NB4 (cell line): Measurements from ENCODE around the gene TLR5.

Source experiments
- CTCF ChIP-seq: IDR thresholded peaks from one replicate; pipeline ENCODE4 v1.5.1; 2012; ENCODE audit warnings: low read depth, low read length
- MAX ChIP-seq: IDR thresholded peaks from 2 replicates; pipeline ENCODE4 v1.6.1; 2011; ENCODE audit warnings: low read depth, low read length
- MYC ChIP-seq: IDR thresholded peaks from 2 replicates; pipeline ENCODE4 v1.6.1; 2011; ENCODE audit warnings: low read depth, low read length
- POLR2A ChIP-seq: IDR thresholded peaks from 2 replicates; pipeline ENCODE4 v1.6.1; 2011; ENCODE audit warnings: mild to moderate bottlenecking; ENCODE audit not compliant: insufficient read length; ENCODE audit errors: extremely low read depth

- TF ChIP-seq CTCF (no peak), MAX (no peak), POLR2A (no peak), MYC (no peak)
Measured at GRCh38 chr1:223084464-223084866, 58.6 kb downstream of the TLR5 start.
